GM19467 (cell line): ENCODE results near the gene SVOPL.

ENCODE experiments used
- ATAC-seq: cut with Tn5 transposase; IDR thresholded peaks from one replicate; pipeline ENCODE4 v1.9.1; 2021; ENCODE audit warnings: mild to moderate bottlenecking, moderate library complexity; ENCODE audit not compliant: unreplicated experiment

The SVOPL gene

GRCh38 chr7:138662076-138662990 lies 38.8 kb downstream of the SVOPL start:
- ATAC-seq, result no peak

GRCh38 chr7:138661069-138661635 lies 40.0 kb downstream of the SVOPL start:
- no peak for ATAC-seq

- ATAC-seq, result no peak
These were observed 42.3 kb downstream of the SVOPL start for GRCh38 chr7:138658889-138659288.

DNA sequence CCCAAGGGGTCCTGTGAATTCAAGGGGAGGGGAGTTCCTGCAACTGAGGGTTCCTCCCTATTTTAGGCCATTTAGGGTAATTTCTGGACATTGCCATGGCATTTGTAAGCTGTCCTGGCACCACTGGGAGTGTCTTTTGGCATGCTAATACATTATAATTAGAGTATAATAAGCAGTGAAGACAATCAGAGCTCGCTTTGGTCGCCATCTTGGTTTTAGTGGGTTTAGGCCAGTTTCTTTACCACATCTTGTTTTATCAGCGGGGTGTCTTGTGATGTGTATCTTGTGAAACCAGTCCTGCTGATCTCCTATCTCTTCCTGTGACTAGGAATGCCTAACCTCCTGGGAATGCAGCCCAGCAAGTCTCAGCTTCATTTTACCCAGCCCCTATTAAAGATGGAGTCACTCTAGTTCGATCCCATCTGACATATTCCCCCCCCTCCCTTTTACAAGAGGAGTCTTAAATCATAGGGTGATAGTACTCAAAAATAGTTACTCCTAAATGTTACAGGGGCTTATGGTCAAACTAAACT lies 43.2 kb downstream of the SVOPL start:
- no peak for ATAC-seq

- no peak for ATAC-seq
These were observed 44.2 kb downstream of the SVOPL start for GRCh38 chr7:138656952-138657351.

GRCh38 chr7:138654616-138655015 lies 46.5 kb downstream of the SVOPL start:
- ATAC-seq, result no peak

- no peak for ATAC-seq
These were observed 51.7 kb downstream of the SVOPL start for GRCh38 chr7:138649506-138649905.

DNA sequence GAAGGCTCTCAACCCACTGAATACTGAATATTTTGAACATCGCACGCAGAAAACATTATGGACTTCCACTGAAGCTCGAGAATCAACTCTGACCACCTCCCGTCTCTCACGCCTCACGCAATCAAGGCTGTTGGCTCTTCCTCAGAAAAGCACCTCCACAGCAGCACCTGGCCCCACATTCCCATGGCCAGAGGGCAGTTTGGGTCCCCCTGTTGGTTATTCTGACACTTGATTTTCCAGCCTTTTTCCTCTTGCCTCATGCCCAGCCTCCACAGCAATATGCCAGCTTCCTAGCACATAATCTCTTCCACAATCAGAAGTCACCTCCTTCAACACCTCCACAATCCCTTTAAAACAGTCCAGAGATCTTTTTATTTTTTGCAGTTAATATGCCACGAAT lies 55.9 kb downstream of the SVOPL start:
- ATAC-seq, result no peak

- ATAC-seq, result no peak
These were observed 68.1 kb downstream of the SVOPL start for GRCh38 chr7:138632826-138633602.

- ATAC-seq, result no peak
These were observed 68.8 kb downstream of the SVOPL start for GRCh38 chr7:138632384-138632783.

GRCh38 chr7:138630059-138630610 lies 71.0 kb downstream of the SVOPL start:
- no peak for ATAC-seq

DNA sequence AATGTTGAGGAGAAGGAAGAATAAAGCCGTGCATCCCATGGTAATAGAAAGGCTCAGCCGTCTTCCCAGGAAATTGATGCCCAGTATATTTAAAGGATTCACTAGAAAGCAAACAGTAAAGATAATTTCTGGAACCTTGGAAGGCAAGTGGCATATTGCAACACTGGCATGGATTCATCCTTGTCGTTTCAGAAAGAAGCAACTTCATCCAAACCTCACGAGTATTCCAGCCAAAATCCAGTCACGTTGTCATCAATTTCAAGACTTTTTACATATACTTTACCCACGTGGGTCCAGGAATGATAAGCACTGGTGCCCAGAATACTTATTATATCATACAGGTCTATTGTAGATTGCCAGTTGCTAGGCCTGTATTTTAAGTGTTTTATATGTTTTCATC lies 73.8 kb downstream of the SVOPL start:
- no peak for ATAC-seq

DNA sequence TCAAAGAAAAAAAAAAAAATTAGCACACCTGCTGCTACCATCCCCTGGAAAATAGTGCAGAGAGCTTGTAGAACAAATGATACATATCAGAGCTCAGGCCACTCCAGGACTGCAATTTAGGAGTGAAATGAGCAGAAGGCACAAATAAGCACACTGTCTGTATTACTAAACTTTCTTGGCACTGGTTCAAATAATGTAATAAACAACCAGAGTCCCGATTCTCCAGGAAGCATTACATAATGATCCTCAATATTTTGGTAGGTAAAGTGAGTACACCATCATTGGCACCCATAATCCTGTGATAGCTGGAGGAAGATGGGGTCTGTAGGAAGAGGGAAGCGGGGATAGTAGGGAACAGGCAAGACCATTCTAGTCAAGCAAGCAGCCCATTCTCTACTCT lies 74.3 kb downstream of the SVOPL start:
- no peak for ATAC-seq

GRCh38 chr7:138625849-138626230 lies 75.3 kb downstream of the SVOPL start:
- no peak for ATAC-seq

DNA sequence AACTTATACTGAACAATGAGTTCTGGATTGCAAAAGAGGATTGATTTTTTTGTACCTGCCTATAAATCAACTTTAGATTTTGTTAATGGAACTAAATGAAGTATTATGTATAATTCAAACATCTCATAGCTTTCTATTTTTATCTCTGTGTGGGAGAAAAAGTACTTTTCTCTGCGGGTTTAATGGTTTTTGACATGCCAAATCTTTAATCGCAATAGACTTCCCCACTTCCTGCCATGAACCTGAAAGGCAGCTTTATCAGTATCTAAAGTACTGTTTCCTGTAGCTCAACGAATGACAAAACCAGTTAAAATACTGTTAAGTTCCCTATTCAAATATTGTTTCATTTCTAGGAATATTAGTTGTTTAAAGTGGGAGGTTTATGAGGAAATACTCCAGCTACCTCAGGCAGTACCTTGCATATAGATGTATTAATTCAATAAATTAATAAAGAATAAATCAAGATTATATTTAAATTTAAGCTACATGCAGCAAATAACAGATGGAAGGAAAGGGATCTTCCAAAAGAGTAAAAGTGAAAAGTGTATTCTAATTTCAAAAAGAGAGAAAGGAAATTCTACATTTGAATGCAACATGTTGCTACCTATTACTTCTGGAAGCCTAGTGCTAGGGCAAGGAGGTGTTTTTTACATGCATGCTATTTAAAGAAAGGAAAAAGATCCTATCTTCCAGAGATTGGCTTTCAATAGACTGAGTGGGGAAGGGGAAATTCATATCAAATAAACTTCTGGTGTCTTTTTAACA lies 75.9 kb downstream of the SVOPL start:
- ATAC-seq, result no peak

DNA sequence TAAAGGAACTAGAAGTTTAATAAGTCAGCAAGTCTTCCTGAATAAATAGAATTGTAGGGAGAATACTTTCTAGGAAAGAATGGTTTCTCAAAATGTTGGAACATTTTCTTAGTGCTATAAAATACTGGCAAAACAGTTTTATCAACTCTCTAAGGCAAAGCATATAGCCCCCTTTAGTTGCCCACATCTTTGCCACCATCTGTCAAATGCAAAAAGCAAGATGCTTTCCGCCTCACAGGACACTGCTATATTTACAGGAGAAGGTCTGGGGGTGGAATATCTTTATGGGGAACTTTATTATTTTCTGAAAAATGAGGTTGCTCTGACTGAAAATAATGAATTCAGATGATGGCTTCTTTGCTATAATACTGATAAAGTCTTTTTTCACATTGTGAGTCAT lies 78.3 kb downstream of the SVOPL start:
- ATAC-seq, result no peak

- no peak for ATAC-seq
These were observed 82.2 kb downstream of the SVOPL start for GRCh38 chr7:138618933-138619332.

DNA sequence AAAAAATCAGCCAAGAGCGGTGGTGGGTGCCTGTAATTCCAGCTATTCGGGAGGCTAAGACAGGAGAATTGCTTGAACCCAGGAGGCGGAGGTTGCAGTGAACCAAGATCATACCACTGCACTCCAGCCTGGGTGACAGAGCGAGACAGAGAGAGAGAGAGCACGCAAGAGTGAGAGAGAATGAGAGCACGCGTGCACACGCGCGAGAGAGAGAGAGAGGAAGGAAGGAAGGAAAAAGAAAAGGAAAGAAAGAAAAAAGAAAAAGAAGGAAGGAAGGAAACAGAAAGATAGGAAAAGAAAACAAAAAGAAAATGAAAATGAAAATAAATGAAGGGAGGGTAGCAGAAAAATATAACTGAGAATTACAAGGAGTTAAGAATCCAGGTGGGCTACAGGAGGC lies 82.7 kb downstream of the SVOPL start:
- no peak for ATAC-seq

GRCh38 chr7:138616085-138616484 lies 85.1 kb downstream of the SVOPL start:
- no peak for ATAC-seq

- no peak for ATAC-seq
These were observed 87.5 kb downstream of the SVOPL start for GRCh38 chr7:138613630-138614029.
